Small intestine (tissue), 7 donors: ENCODE measurements around the gene SLIT2. TPM values are rescaled to one million over a fixed set of nuclear protein-coding genes. Genes with fewer than 3 reads are reported as not detected.

Source experiments
- DNase-seq, 2 donors: peaks; one replicate each; pipeline versions ENCODE4 v3.0.0 to v3.0.0-alpha.2; 2013
- FAIRE-seq: peaks from 2 replicates; lab custom pipeline; 2012; peaks lifted over from hg19 to GRCh38; lab: Jason Lieb, UNC
- H3K27ac ChIP-seq, 3 donors: one replicate each; pipeline ENCODE4 v1.5.1; 2013; ENCODE audit warnings: low read length in 2 of 3, mild to moderate bottlenecking in 2 of 3, control low read depth in 1 of 3, inconsistent platforms in 1 of 3, low read depth in 1 of 3, moderate library complexity in 1 of 3
- H3K27me3 ChIP-seq, 3 donors: one replicate each; pipeline ENCODE4 v1.6.1; 2013; ENCODE audit warnings: low read length in 3 of 3, inconsistent platforms in 1 of 3; ENCODE audit not compliant: control insufficient read depth in 3 of 3, insufficient read depth in 3 of 3
- H3K36me3 ChIP-seq, 3 donors: one replicate each; pipeline ENCODE4 v1.6.1; 2013; ENCODE audit warnings: low read length in 3 of 3, inconsistent platforms in 1 of 3, low read depth in 1 of 3, mild to moderate bottlenecking in 1 of 3, moderate library complexity in 1 of 3; ENCODE audit not compliant: control insufficient read depth in 3 of 3, insufficient read depth in 2 of 3
- H3K4me1 ChIP-seq, 3 donors: one replicate each; pipeline ENCODE4 v1.6.1; 2013; ENCODE audit warnings: low read length in 2 of 3, inconsistent platforms in 1 of 3, low read depth in 1 of 3, mild to moderate bottlenecking in 1 of 3, moderate library complexity in 1 of 3; ENCODE audit not compliant: control insufficient read depth in 3 of 3, insufficient read depth in 2 of 3
- H3K4me3 ChIP-seq, 3 donors: one replicate each; pipeline ENCODE4 v1.5.1; 2013; ENCODE audit warnings: low read length in 3 of 3, control low read depth in 1 of 3, inconsistent platforms in 1 of 3, low read depth in 1 of 3, mild to moderate bottlenecking in 1 of 3, moderate library complexity in 1 of 3
- H3K9me3 ChIP-seq, 2 donors: one replicate each; pipeline ENCODE4 v1.6.1; 2013; ENCODE audit warnings: low read depth in 1 of 2, low read length in 1 of 2; ENCODE audit not compliant: control insufficient read depth in 2 of 2, insufficient read depth in 1 of 2
- WGBS, 3 donors: extraction: QIAGEN DNeasy Blood & Tissue Kit; methylation state at CpG; one replicate each; pipeline ENCODE4 v1.1.7; 2013; 5-methylcytosine and 5-hydroxymethylcytosine counted together
- polyA plus RNA-seq, 4 donors: library from polyadenylated mRNA; stranded (reverse) in 3 of 4; unstranded in 1 of 4; fragments of 200-250 nt in 3 of 4; fragments of 120-200 nt in 1 of 4; gene quantifications; one replicate each; pipeline versions ENCODE4 v1.2.1 to v1.2.3, GENCODE V29; 2013
- donor health status: healthy with polysubstance abuse.
- donor health status: control.
- donor health status: control.
- donor health status: Bipolar disorder and iron deficiency.
- donor health status: healthy.

Gene SLIT2
- polyA plus RNA-seq, 4 donors = 0.22 to 2.4 (median 0.99) TPM

- FAIRE-seq = no peak
- WGBS, 3 donors = 3 to 5% (median 4%) methylated on average over 33 to 35 of the region's 35 CpGs
- Histone ChIP-seq H3K27me3 (peaks cover 13 to 51% (median 18%) of the 10 kb centered on the region in 3 donors), H3K4me3 (peak overlapping the region; percentile 22 to 56 (median 53)), H3K4me1 (peaks cover 0 to 25% (median 0%) of the 10 kb centered on the region in 3 donors), H3K27ac (no peak overlapping the region), H3K9me3 (peaks cover 0 to 3% of the 10 kb centered on the region in 2 donors), H3K36me3 (no peaks in the 10 kb centered on the region)
- no peak for DNase-seq
Observed at GRCh38 chr4:20251031-20251795, 492 bp upstream of the SLIT2 start.

GRCh38 chr4:20252656-20253282 lies 1.1 kb downstream of the SLIT2 start:
- Histone ChIP-seq H3K4me1 (peaks cover 0 to 25% (median 0%) of the 10 kb centered on the region in 3 donors), H3K36me3 (no peaks in the 10 kb centered on the region), H3K27ac (no peak overlapping the region), H3K4me3 (peak overlapping the region in 2 of 3 donors; percentile 56 to 57), H3K27me3 (peaks cover 13 to 51% (median 18%) of the 10 kb centered on the region in 3 donors), H3K9me3 (peaks cover 0 to 3% of the 10 kb centered on the region in 2 donors)
- 0 to 4% (median 3%) methylated on average over 52 to 55 of the region's 55 CpGs for WGBS, 3 donors
- FAIRE-seq (no peak), DNase-seq (peak in 1 of 2 donors; percentile 45)

GRCh38 chr4:20253283-20253734 lies 1.6 kb downstream of the SLIT2 start:
- peaks cover 0 to 3% of the 10 kb centered on the region in 2 donors for H3K9me3 ChIP-seq
- FAIRE-seq (no peak), DNase-seq (peak in 1 of 2 donors; percentile 24)
- peak overlapping the region in 2 of 3 donors; percentile 56 to 57 for H3K4me3 ChIP-seq
- 2 to 8% (median 4%) methylated on average over 21 of the region's 21 CpGs for WGBS, 3 donors
- H3K36me3 ChIP-seq = no peaks in the 10 kb centered on the region
- H3K4me1 ChIP-seq = peaks cover 0 to 25% (median 0%) of the 10 kb centered on the region in 3 donors
- no peak overlapping the region for H3K27ac ChIP-seq
- peaks cover 13 to 51% (median 18%) of the 10 kb centered on the region in 3 donors for H3K27me3 ChIP-seq

GRCh38 chr4:20253735-20254409 lies 2.2 kb downstream of the SLIT2 start:
- DNase-seq = peak in 1 of 2 donors; percentile 27
- Histone ChIP-seq H3K9me3 (peaks cover 0 to 3% of the 10 kb centered on the region in 2 donors), H3K36me3 (no peaks in the 10 kb centered on the region), H3K4me1 (peaks cover 0 to 25% (median 0%) of the 10 kb centered on the region in 3 donors), H3K27me3 (peaks cover 13 to 51% (median 18%) of the 10 kb centered on the region in 3 donors), H3K4me3 (peak overlapping the region in 2 of 3 donors; percentile 56 to 57), H3K27ac (no peak overlapping the region)
- FAIRE-seq = no peak
- WGBS, 3 donors = 3 to 4% (median 3%) methylated on average over 41 to 43 of the region's 43 CpGs

GRCh38 chr4:20254511-20255250 lies 3.0 kb downstream of the SLIT2 start:
- FAIRE-seq (no peak), DNase-seq (peak in 1 of 2 donors; percentile 43)
- Histone ChIP-seq H3K4me1 (peaks cover 0 to 25% (median 0%) of the 10 kb centered on the region in 3 donors), H3K36me3 (no peaks in the 10 kb centered on the region), H3K4me3 (peak overlapping the region in 2 of 3 donors; percentile 56 to 57), H3K27me3 (peaks cover 13 to 51% (median 18%) of the 10 kb centered on the region in 3 donors), H3K9me3 (peaks cover 0 to 3% of the 10 kb centered on the region in 2 donors), H3K27ac (no peak overlapping the region)
- WGBS, 3 donors = 5 to 15% (median 11%) methylated on average over 63 to 72 of the region's 72 CpGs

GRCh38 chr4:20255251-20255586 lies 3.5 kb downstream of the SLIT2 start:
- FAIRE-seq (no peak), DNase-seq (no peak)
- Histone ChIP-seq H3K36me3 (no peaks in the 10 kb centered on the region), H3K27ac (no peak overlapping the region), H3K4me3 (peak overlapping the region in 1 of 3 donors; percentile 57), H3K4me1 (peaks cover 0 to 25% (median 0%) of the 10 kb centered on the region in 3 donors), H3K9me3 (peaks cover 0 to 3% of the 10 kb centered on the region in 2 donors), H3K27me3 (peaks cover 13 to 51% (median 18%) of the 10 kb centered on the region in 3 donors)
- WGBS, 3 donors = 38 to 50% (median 45%) methylated on average over 8 of the region's 8 CpGs

- peaks cover 13 to 48% (median 18%) of the 10 kb centered on the region in 3 donors for H3K27me3 ChIP-seq
- FAIRE-seq (no peak), DNase-seq (no peak)
- WGBS, 3 donors = 73 to 83% (median 79%) methylated on average over 4 of the region's 4 CpGs
- H3K9me3 ChIP-seq = peaks cover 0 to 3% of the 10 kb centered on the region in 2 donors
- peaks cover 0 to 25% (median 0%) of the 10 kb centered on the region in 3 donors for H3K4me1 ChIP-seq
- peak overlapping the region in 1 of 3 donors; percentile 11 for H3K4me3 ChIP-seq
- no peak overlapping the region for H3K27ac ChIP-seq
- no peaks in the 10 kb centered on the region for H3K36me3 ChIP-seq
Observed at GRCh38 chr4:20255823-20256222, 4.1 kb downstream of the SLIT2 start.
